ENCODE data around the gene SFRP5.
A peak's percentile ranks its signal among the peaks of the same experiment; 100 is the strongest.

Gene SFRP5

DNA sequence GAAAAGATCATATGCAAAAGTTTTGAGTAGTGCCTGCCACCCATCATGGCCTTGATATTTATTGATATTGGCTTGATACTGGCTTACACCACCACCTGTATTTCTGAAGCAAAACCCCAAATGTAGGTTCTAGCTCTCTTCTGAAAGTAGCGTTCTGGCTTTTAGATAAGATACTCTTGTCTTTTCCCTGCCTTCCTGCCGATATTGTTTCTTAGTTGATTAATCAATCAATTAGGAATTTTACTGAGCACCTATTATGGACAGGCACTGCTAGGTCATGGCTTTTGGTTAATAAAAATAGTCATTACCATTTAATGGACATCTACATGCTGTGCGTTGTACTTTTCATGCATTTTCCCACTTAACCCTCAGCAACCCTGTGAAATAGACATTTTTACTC, 7.9 kb downstream of the SFRP5 start:
- no peak for DNase-seq

- no peak for DNase-seq
Measured at GRCh38 chr10:97763411-97763810, 8.4 kb downstream of the SFRP5 start.

- DNase-seq, result no peak
Measured at GRCh38 chr10:97762816-97763215, 9.0 kb downstream of the SFRP5 start.

DNA sequence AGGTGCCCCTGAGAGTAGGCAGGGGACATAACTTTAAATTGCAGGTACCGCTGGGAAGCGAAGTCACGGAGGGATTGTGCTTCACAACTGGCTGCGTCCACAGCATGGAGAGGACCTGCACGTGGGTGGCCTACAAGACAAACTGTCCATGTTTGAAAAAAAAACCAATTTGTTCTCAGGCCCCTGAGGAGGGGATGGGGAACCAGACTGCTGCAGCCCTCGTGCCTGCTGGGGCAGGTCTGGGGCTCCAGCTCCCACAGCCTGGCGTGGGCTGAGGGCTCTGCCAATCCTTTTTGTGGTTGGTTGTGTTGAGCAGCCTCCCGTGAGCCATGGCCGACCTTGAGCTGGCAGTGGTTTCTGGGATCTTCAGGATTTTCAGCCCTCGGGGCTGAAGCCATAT, 9.7 kb downstream of the SFRP5 start:
- no peak for DNase-seq

GRCh38 chr10:97761331-97761865, 10.4 kb downstream of the SFRP5 start:
- DNase-seq, result no peak

GRCh38 chr10:97760461-97761257, 11.1 kb downstream of the SFRP5 start:
- DNase-seq, result no peak

GRCh38 chr10:97759946-97760345, 11.9 kb downstream of the SFRP5 start:
- DNase-seq, result no peak

DNA sequence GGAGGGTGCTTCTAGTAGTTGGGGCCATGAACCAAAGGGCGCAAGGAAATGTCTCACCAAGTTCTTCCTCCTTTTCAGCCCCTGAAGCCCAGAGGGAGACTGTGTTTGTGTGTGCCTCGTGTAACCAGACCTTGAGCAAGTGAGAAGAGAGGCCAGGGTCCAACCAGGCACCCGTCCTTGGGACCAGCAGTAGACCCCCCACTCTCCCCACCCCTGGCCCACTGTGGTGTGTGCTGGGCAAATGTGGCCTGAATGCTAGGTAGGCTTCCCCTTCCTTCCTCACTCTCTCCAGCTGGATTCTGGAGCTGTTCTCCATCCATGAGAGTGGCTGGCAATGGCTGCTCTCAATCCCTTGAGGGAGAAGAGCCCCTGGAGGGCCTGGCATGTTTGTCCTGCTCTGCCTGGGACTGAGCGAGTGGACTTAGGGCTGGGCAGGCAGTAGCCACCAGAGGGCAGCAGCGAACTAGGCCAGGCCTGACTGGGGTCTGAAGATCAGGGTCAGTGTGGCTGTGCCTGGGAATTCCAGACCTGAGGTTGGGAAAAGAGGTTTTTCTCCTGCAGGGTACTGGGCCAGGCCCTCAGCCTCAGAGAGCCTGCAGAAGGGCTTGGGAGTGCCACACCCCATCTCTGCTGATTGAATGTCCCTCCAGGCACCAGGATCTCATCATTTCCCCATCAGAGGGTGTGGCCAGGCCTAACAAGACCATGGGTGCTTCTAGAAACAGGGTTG, 12.5 kb downstream of the SFRP5 start:
- DNase-seq, result peak; percentile 60

DNA sequence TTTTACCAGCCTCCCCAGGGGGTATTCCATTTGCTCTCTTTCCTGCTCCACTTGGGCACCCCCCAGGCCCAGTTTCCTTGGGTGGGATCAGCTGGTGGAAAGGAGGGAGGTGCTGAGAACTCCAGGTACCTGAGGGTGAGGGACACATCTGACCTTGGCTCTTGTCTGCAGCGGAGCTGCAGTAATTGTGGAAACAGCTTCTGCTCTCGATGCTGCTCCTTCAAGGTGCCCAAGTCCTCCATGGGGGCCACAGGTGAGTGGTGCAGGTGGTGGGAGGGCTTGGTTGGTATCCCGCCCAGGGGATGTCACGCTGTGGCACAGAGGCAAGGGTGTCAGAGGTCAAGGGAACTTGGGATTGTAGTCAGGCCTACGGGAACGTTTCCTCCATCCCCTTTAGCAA, 14.3 kb downstream of the SFRP5 start:
- no peak for DNase-seq

GRCh38 chr10:97755718-97756117, 16.1 kb downstream of the SFRP5 start:
- DNase-seq, result no peak

DNA sequence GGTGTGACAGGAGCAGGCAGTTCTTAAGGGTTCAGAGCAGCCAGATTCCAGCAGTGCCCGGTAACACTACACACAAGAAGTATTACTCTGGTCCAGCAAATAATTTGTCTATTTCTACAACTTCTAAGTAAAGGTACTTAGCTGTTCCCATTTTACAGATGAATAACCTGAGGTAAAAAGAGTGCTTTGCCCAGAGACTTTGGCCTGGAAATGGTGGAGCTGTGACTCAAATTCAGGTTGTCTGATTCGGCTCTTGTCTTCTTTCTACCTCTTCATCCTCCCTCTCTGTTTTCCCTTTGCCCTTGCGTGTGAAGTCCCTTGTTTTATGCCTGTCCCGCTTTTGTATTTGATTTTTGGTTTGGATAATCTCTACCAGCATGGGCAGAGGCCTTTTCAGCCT, 17.1 kb downstream of the SFRP5 start:
- DNase-seq, result no peak

DNA sequence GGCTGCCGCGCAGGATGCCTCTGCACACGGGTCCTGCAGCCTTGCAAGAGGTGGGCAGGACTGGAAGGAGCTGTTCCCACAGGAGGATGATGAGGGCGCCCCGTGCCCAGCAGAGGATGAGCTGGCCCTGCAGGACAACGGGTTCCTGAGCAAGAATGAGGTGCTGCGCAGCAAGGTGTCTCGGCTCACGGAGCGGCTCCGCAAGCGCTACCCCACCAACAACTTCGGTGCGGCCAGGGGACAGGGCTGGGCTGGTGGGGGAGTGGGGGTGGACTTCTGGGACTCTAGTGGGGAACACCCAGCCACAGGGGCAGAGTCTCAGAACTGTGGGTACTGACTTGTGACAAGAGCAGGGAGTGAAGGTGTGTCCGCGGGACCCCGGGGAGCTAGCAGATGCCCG, 18.8 kb downstream of the SFRP5 start:
- no peak for DNase-seq

GRCh38 chr10:97748116-97748515, 23.7 kb downstream of the SFRP5 start:
- no peak for DNase-seq

GRCh38 chr10:97747573-97747972, 24.2 kb downstream of the SFRP5 start:
- DNase-seq, result no peak

DNA sequence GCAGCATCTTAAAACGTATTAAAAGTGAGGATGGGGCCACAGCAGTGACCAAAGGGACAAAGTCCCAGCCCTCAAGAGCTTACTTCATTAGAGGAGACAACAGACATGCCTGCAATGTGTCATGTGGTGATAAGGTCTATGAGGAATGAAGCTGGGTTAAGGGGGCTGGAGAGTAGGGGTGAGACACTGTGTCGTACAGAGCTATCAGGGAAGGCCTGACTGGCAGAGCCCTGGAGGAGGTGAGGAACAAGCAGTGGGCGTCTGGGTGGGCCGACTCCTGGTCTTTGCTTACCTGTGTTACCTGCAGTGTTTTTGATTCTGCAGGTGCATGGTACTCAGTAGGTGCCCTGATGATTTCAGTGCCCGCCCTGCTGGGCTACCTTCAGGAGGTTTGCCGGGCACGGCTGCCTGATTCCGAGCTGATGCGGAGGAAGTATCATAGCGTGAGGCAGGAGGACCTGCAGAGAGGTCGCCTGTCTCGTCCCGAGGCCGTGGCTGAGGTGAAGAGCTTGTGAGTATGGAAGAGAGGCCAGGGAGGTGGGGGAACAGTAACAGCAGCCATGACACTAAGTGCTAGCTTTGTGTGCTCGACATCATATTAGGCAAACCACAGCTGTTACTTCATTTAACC, 27.3 kb downstream of the SFRP5 start:
- DNase-seq, result no peak

- DNase-seq, result no peak
Measured at GRCh38 chr10:97743169-97743943, 28.4 kb downstream of the SFRP5 start.

DNA sequence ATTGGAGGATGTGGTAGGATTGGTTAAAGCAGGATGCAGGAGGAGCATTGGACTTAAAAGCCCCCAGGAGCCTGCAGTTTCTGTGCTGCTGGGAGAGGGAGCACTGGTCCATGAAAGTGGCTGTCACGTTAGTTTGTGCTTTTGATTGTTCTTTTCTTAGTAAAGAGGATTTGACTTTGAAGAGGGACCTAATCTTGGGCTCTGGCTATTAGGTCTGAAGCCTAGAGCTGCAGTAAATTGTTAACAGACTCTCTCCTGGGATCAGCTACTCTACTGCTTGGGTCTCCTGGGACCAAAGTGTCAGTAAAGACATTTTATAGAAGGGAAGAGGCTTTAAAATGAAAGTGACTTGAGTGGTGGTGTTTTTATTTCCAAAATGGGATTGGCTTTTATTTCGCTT, 31.2 kb downstream of the SFRP5 start:
- no peak for DNase-seq

- no peak for DNase-seq
Measured at GRCh38 chr10:97738616-97739015, 33.2 kb downstream of the SFRP5 start.

DNA sequence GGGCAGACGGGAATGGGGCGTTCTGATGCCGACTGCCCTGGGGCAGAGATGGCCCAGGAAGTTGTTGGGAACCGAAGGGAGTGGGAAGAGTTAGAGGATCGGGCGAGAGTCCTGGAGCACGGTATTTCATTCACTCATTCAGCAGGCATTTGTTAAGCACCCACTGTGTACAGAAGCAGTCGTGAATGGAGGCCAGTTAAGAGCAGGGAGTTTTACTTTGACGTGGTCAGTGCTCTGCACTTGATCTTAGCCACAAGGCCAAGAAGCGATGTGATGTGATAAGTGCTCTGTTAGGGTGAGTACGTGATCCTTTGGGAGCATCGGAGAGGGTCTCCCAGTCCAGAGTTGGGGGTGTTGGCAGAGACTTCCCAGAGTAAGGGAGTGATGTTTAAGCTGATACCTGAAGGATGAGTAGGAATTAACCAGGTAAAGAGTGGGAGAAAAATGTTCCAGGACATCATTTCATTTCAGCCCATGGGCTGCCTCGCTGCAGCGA, 34.0 kb downstream of the SFRP5 start:
- DNase-seq, result no peak

- DNase-seq, result peak; percentile 95
Measured at GRCh38 chr10:97736902-97737769, 34.7 kb downstream of the SFRP5 start, which contains the start of gene ZFYVE27. TSS of gene ZFYVE27 (plus strand) at chr10:97737128. CDS start at chr10:97738478, 1,350 bp downstream.

DNA sequence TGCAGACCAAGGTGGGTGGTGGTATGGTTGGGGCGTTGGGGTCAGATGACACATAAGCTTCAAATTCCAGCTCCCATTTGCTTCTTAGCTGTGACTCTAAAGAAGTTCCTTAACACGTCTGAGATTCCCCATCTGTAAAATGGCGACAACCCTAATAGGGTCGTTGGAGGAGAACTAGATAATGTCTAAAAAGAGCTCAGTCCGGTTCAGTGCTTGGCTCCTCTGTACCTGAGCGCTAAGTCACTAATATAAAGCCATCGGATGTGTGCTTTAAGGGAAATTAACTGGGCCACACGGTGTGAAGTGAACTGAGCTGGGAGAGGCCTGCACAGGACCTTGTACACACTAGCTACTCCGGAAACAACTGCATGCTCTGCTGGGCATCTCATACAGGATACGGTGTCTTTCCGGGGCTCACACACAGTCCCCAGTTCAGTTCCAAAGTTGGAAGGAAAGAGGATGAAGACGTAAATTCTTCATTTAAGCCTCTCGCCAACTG, 35.3 kb downstream of the SFRP5 start:
- DNase-seq, result no peak
